OCI-LY1 (cell line): ENCODE measurements around the gene GNG7.

Source experiments
- CTCF ChIP-seq: fragments of 200-600 bp; sonication (generic), shearing (Covaris generic); IDR thresholded peaks from 2 replicates; pipeline ENCODE4 v1.5.1; 2017; ENCODE audit warnings: mild to moderate bottlenecking, antibody characterized with exemption, low read length, moderate library complexity, mixed read lengths
- EZH2 ChIP-seq: fragments of 200-600 bp; sonication (generic), shearing (Covaris generic); IDR thresholded peaks from 2 replicates; pipeline ENCODE4 v1.8.0; 2017; ENCODE audit warnings: borderline replicate concordance, mixed run types, mild to moderate bottlenecking, antibody characterized with exemption, low read length, moderate library complexity, mixed read lengths

DNA sequence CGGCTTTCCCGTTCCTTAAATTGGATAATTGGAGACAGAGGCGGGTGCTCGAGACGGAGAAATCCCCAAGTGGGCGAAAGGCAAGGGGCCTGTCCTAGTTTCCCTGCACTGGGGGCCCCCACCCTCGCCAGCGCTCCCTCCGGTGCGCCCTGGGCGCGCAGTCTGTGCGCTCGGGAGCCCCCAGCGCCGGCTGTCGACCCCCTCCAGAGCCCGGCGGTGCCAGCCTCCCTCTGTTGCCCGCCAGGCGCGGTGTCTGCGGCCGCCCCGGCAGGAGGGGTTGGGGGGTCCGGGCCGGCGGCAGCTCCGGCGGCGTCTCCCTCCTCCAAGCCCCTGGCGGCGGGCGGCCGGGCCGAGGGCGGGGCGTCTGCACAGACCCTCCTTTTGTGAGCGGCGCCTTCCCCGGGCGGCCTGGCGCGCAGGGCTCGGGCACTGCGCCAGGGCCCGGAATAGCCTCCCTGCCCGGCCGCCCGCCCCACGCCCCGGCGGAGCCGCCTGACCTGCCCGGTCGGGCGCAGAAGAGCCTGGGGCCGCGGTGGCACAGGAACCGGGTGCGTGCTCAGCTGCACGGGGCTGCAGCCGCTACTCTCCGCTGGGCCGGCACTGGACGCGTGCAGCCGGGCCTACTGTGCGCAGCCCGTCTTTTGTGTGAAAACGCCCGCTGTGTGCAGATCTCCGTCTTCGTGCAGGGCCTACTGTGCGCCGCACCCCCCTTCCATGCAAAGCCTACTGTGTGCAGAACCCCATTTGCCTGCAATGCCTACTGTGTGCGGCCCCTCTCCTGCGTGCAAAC is 213.4 kb downstream of the GNG7 start:
- no peak for TF ChIP-seq CTCF
- no peak for TF ChIP-seq EZH2
